Measurements from ENCODE around the gene EGFL8. TPM values are rescaled to one million over a fixed set of nuclear protein-coding genes. Genes with fewer than 3 reads are reported as not detected.

Gene EGFL8
- total and polyA plus RNA-seq, 9 of the 15 experiments (the other 6 are each of a cell fraction or from before 2014, with no cell fraction given): 2.2 to 47.4 (median 14.2) TPM

DNA sequence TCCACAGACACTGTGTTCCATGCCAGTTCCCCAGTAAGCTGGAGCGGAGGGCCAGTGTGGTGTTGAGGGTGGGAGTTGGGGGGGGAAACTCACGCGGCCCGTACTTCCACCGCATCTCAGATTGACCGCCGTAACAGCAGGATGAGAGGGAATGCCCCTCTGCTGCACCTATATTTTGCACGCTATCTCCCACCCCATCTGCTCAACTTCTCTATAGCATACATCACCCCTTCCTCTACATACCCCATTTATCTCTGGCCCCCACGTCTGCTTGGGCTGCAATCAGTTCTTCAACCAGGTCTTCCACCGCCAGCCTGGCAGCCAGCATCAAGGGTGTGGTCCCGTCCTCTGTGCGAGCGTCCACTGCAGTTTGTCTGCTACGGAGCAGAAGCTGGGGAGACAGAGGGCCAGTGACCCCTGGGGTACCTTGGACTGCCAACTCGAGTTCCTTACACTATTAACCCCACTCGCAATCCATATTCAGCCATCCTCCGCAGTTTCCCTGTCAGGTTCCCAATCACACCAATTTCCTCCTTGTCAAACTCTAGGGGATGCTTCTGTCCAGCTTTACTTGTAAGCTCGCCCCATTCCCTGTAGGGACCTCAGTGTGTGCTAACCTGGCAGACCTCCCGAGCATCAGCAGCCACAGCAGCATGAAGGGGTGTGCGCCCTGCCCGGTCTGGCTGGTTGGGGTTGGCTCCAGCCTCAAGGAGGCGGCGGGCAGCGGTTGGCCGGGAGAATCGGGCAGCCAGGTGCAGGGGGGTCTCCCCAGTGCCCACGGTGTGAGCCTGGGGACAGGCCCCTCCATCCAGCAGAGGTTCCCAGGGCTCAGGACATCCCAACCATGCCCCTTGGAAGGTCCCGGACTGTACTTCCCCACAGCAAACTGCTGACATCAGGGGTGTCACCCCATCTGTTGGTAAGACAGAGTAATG, 32.6 kb downstream of the EGFL8 start (continued):
- TF ChIP-seq, protein P1, sequence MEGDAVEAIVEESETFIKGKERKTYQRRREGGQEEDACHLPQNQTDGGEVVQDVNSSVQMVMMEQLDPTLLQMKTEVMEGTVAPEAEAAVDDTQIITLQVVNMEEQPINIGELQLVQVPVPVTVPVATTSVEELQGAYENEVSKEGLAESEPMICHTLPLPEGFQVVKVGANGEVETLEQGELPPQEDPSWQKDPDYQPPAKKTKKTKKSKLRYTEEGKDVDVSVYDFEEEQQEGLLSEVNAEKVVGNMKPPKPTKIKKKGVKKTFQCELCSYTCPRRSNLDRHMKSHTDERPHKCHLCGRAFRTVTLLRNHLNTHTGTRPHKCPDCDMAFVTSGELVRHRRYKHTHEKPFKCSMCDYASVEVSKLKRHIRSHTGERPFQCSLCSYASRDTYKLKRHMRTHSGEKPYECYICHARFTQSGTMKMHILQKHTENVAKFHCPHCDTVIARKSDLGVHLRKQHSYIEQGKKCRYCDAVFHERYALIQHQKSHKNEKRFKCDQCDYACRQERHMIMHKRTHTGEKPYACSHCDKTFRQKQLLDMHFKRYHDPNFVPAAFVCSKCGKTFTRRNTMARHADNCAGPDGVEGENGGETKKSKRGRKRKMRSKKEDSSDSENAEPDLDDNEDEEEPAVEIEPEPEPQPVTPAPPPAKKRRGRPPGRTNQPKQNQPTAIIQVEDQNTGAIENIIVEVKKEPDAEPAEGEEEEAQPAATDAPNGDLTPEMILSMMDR (IDR thresholded peaks at IDR 0.05 in 2 of 3, conservative IDR thresholded peaks at IDR 0.05 in 1 of 3; ENCODE audit: insufficient read depth in 2 of 3, low read depth in 1 of 3, low read length in 3 of 3): peak in 2 of 3 experiments; percentile 23 to 44; a peak in 3 of 6 replicates
- TF ChIP-seq ZNF280A (IDR thresholded peaks at IDR 0.05; ENCODE audit: low read depth, partially characterized antibody) (no peak), CBFA2T3 (IDR thresholded peaks at IDR 0.05) (peak; percentile 86), RBM22 (IDR thresholded peaks at IDR 0.05; ENCODE audit: low read depth, low read length, poor library complexity, severe bottlenecking) (no peak), TCF3 (CRISPR knock-in tag; IDR thresholded peaks at IDR 0.05) (peak; percentile 48), NFIC (IDR thresholded peaks at IDR 0.05) (no peak; the same call in 1 of the 2 replicates), ZNF354B (CRISPR knock-in tag; IDR thresholded peaks at IDR 0.05) (no peak), GATA2 (CRISPR knock-in tag; IDR thresholded peaks at IDR 0.05) (no peak), NBN (IDR thresholded peaks at IDR 0.05; ENCODE audit: low read depth) (0 out of 2 replicates have a peak, but pooled peaks have one; percentile 2), HLTF (IDR thresholded peaks at IDR 0.05) (peak; percentile 48; the same call in 1 of the 2 replicates), ZNF644 (tag; IDR thresholded peaks at IDR 0.05; ENCODE audit: low read depth) (no peak), HDAC1 (IDR thresholded peaks at IDR 0.05) (no peak), ZNF830 (CRISPR knock-in tag; IDR thresholded peaks at IDR 0.05) (no peak), SP1 (CRISPR knock-in tag; IDR thresholded peaks at IDR 0.05) (no peak), PYGO2 (tag; IDR thresholded peaks at IDR 0.05) (peak; percentile 18; the same call in 1 of the 2 replicates), USF1 (CRISPR knock-in tag; IDR thresholded peaks at IDR 0.05) (peak; percentile 34; the same call in 1 of the 2 replicates), POLR2G (IDR thresholded peaks at IDR 0.05; ENCODE audit: low read depth, low read length) (no peak), KDM1A (IDR thresholded peaks at IDR 0.05) (peak; percentile 2 to 55; a peak in 2 of 4 replicates), ZNF766 (CRISPR knock-in tag; conservative IDR thresholded peaks at IDR 0.05) (no peak), NCOR1 (IDR thresholded peaks at IDR 0.05) (peak; percentile 56; the same call in 1 of the 2 replicates), NFE2L1 (tag; IDR thresholded peaks at IDR 0.05; ENCODE audit: borderline replicate concordance, low read depth) (no peak)
- TF ChIP-seq, protein P2, sequence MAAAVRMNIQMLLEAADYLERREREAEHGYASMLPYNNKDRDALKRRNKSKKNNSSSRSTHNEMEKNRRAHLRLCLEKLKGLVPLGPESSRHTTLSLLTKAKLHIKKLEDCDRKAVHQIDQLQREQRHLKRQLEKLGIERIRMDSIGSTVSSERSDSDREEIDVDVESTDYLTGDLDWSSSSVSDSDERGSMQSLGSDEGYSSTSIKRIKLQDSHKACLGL (CRISPR knock-in tag; IDR thresholded peaks at IDR 0.05; ENCODE audit: borderline replicate concordance, poor library complexity, severe bottlenecking): no peak

Measured in K562 (cell line).